Liver (tissue), 9 donors: ENCODE results near the gene GOLGA5. TPM values are rescaled to one million over a fixed set of nuclear protein-coding genes. Genes with fewer than 3 reads are reported as not detected.

Experiments used
- DNase-seq: peaks from one replicate; pipeline ENCODE4 v3.0.0-alpha.2; 2017; ENCODE audit warnings: low spot score
- H3K27ac ChIP-seq, 2 donors: one replicate each; pipeline ENCODE4 v1.7.0; 2013; ENCODE audit warnings: inconsistent platforms in 2 of 2, low read length in 2 of 2, control low read depth in 1 of 2, low read depth in 1 of 2, mild to moderate bottlenecking in 1 of 2
- H3K27me3 ChIP-seq, 4 donors: one replicate each; pipeline versions ENCODE4 v1.6.1 to v1.7.0; 2013; ENCODE audit warnings: low read length in 3 of 4, inconsistent platforms in 1 of 4, mild to moderate bottlenecking in 1 of 4, moderate library complexity in 1 of 4; ENCODE audit not compliant: control insufficient read depth in 4 of 4, insufficient read depth in 4 of 4
- H3K36me3 ChIP-seq, 4 donors: one replicate each; pipeline versions ENCODE4 v1.6.1 to v1.7.0; 2013; ENCODE audit warnings: low read length in 3 of 4, mild to moderate bottlenecking in 3 of 4, low read depth in 1 of 4, moderate library complexity in 1 of 4; ENCODE audit not compliant: control insufficient read depth in 4 of 4, insufficient read depth in 3 of 4
- H3K4me1 ChIP-seq, 4 donors: one replicate each; pipeline versions ENCODE4 v1.6.1 to v1.7.0; 2013; ENCODE audit warnings: low read length in 3 of 4, mild to moderate bottlenecking in 3 of 4, moderate library complexity in 1 of 4; ENCODE audit not compliant: control insufficient read depth in 4 of 4, insufficient read depth in 4 of 4
- H3K4me3 ChIP-seq, 3 donors: one replicate each; pipeline versions ENCODE4 v1.6.1 to v1.7.0; 2013; ENCODE audit warnings: low read length in 3 of 3, control low read depth in 1 of 3, low read depth in 1 of 3, mild to moderate bottlenecking in 1 of 3
- H3K9ac ChIP-seq, 2 donors: one replicate each; pipeline ENCODE4 v1.7.0; 2013; ENCODE audit warnings: low read length in 2 of 2, mild to moderate bottlenecking in 2 of 2, moderate library complexity in 2 of 2, control low read depth in 1 of 2, low read depth in 1 of 2
- H3K9me3 ChIP-seq, 4 donors: one replicate each; pipeline versions ENCODE4 v1.6.1 to v1.7.0; 2013; ENCODE audit warnings: low read length in 3 of 4; ENCODE audit not compliant: control insufficient read depth in 4 of 4
- EGR1 ChIP-seq, 2 donors: IDR thresholded peaks; 2 replicates each; pipeline ENCODE4 v1.6.1; 2016 to 2018; ENCODE audit warnings: antibody characterized with exemption in 2 of 2, low read depth in 2 of 2
- FOXA1 ChIP-seq: IDR thresholded peaks from 2 replicates; pipeline ENCODE4 v1.6.1; 2016; ENCODE audit warnings: antibody characterized with exemption
- FOXA2 ChIP-seq: IDR thresholded peaks from 2 replicates; pipeline ENCODE4 v1.6.1; 2016; ENCODE audit warnings: antibody characterized with exemption
- GABPA ChIP-seq, 2 donors: IDR thresholded peaks in 1 of 2; conservative IDR thresholded peaks in 1 of 2; 2 replicates each; pipeline ENCODE4 v1.6.1; 2016; ENCODE audit warnings: antibody characterized with exemption in 2 of 2, mild to moderate bottlenecking in 1 of 2, moderate library complexity in 1 of 2
- HNF4A ChIP-seq, 2 donors: conservative IDR thresholded peaks; 2 replicates each; pipeline ENCODE4 v1.6.1; 2016; ENCODE audit warnings: antibody characterized with exemption in 2 of 2, mild to moderate bottlenecking in 2 of 2
- HNF4G ChIP-seq: IDR thresholded peaks from 2 replicates; pipeline ENCODE4 v1.6.1; 2016; ENCODE audit warnings: antibody characterized with exemption
- JUND ChIP-seq, 2 donors: IDR thresholded peaks; 2 replicates each; pipeline ENCODE4 v1.6.1; 2016; ENCODE audit warnings: antibody characterized with exemption in 2 of 2
- NR2F2 ChIP-seq: IDR thresholded peaks from 2 replicates; pipeline ENCODE4 v1.6.1; 2016; ENCODE audit warnings: antibody characterized with exemption
- RAD21 ChIP-seq, 2 donors: IDR thresholded peaks; 2 replicates each; pipeline ENCODE4 v1.6.1; 2016; ENCODE audit warnings: antibody characterized with exemption in 2 of 2, mild to moderate bottlenecking in 2 of 2
- RXRA ChIP-seq, 2 donors: IDR thresholded peaks; 2 replicates each; pipeline ENCODE4 v1.6.1; 2017 to 2018; ENCODE audit warnings: antibody characterized with exemption in 2 of 2, mild to moderate bottlenecking in 1 of 2
- SP1 ChIP-seq: IDR thresholded peaks from 2 replicates; pipeline ENCODE4 v1.6.1; 2018; ENCODE audit warnings: antibody characterized with exemption, mild to moderate bottlenecking
- TAF1 ChIP-seq: conservative IDR thresholded peaks from 2 replicates; pipeline ENCODE4 v1.6.1; 2016; ENCODE audit warnings: antibody characterized with exemption, mild to moderate bottlenecking
- YY1 ChIP-seq: IDR thresholded peaks from 2 replicates; pipeline ENCODE4 v1.6.1; 2016; ENCODE audit warnings: antibody characterized with exemption, mild to moderate bottlenecking
- WGBS: extraction: QIAGEN DNeasy Blood & Tissue Kit; methylation state at CpG from one replicate; pipeline ENCODE4 v1.1.7; 2013; 5-methylcytosine and 5-hydroxymethylcytosine counted together
- polyA plus RNA-seq, 2 donors: library from polyadenylated mRNA; stranded (reverse) in 1 of 2; unstranded in 1 of 2; fragments of 200-250 nt in 1 of 2; fragments of >200 nt in 1 of 2; fragmentation: Nextera tagmentation in 1 of 2; extraction: Ambion mirVana in 1 of 2; gene quantifications; one replicate each; pipeline versions ENCODE4 v1.2.1 to v1.2.3, GENCODE V29; 2013 to 2015
- total RNA-seq, 2 donors: library from RNA; depleted of rRNA; stranded (reverse); fragments of >200 nt; gene quantifications; one replicate each; pipeline ENCODE4 v1.2.3, GENCODE V29; 2014
- TF ChIP-seq, protein P1 (sequence below): IDR thresholded peaks from 2 replicates; pipeline ENCODE4 v1.6.1; 2016; ENCODE audit warnings: antibody characterized with exemption
- TF ChIP-seq, protein P2 (sequence below): IDR thresholded peaks from 2 replicates; pipeline ENCODE4 v1.6.1; 2016; ENCODE audit warnings: antibody characterized with exemption, mild to moderate bottlenecking
- TF ChIP-seq, protein P3 (sequence below): IDR thresholded peaks from 2 replicates; pipeline ENCODE4 v1.6.1; 2016; ENCODE audit warnings: antibody characterized with exemption
- TF ChIP-seq, protein P4 (sequence below): fragments of 150-350 bp; IDR thresholded peaks from 2 replicates; pipeline ENCODE4 v1.5.1; 2017; ENCODE audit warnings: improper control_type of control experiment, low read depth, low read length; ENCODE audit not compliant: missing input control
- TF ChIP-seq, protein P5 (sequence below): IDR thresholded peaks from 2 replicates; pipeline ENCODE4 v1.6.1; 2016; ENCODE audit warnings: antibody characterized with exemption
- donor health status: healthy.
- donor health status: healthy.
- donor health status: healthy.
- donor health status: healthy.
- donor health status: healthy.

Gene GOLGA5
- total and polyA plus RNA-seq, 4 donors = 19.2 to 39.9 (median 28.2) TPM

DNA sequence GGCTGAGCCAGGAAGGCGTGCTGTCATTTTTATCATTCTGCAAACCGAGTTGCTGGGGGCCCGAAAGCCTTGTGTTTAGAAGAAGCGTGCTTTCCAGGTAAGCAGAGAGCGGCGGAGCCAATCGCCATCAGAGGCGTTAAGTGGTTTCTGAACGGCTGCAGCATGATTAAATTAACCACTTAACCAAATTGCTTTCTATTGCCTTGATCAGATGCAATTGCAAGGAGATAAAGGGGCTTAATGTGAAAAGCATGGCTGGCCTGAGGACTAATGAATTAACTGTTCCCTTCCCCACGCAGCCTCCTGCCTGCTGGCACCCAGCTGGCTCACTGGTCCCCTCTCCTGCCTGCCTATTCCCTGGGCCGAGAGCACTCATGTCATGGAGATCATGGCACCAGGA lies 92.2 kb downstream of the GOLGA5 start:
- H3K27me3 ChIP-seq = no peaks in the 10 kb centered on the region
- TF ChIP-seq JUND (IDR thresholded peaks at IDR 0.05) (no peak), GABPA (IDR thresholded peaks at IDR 0.05 in 1 of 2, conservative IDR thresholded peaks at IDR 0.05 in 1 of 2) (no peak), SP1 (no peak), FOXA1 (no peak), YY1 (no peak)
- TF ChIP-seq, protein P1, sequence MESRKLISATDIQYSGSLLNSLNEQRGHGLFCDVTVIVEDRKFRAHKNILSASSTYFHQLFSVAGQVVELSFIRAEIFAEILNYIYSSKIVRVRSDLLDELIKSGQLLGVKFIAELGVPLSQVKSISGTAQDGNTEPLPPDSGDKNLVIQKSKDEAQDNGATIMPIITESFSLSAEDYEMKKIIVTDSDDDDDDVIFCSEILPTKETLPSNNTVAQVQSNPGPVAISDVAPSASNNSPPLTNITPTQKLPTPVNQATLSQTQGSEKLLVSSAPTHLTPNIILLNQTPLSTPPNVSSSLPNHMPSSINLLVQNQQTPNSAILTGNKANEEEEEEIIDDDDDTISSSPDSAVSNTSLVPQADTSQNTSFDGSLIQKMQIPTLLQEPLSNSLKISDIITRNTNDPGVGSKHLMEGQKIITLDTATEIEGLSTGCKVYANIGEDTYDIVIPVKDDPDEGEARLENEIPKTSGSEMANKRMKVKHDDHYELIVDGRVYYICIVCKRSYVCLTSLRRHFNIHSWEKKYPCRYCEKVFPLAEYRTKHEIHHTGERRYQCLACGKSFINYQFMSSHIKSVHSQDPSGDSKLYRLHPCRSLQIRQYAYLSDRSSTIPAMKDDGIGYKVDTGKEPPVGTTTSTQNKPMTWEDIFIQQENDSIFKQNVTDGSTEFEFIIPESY = no peak
- TF ChIP-seq, protein P2, sequence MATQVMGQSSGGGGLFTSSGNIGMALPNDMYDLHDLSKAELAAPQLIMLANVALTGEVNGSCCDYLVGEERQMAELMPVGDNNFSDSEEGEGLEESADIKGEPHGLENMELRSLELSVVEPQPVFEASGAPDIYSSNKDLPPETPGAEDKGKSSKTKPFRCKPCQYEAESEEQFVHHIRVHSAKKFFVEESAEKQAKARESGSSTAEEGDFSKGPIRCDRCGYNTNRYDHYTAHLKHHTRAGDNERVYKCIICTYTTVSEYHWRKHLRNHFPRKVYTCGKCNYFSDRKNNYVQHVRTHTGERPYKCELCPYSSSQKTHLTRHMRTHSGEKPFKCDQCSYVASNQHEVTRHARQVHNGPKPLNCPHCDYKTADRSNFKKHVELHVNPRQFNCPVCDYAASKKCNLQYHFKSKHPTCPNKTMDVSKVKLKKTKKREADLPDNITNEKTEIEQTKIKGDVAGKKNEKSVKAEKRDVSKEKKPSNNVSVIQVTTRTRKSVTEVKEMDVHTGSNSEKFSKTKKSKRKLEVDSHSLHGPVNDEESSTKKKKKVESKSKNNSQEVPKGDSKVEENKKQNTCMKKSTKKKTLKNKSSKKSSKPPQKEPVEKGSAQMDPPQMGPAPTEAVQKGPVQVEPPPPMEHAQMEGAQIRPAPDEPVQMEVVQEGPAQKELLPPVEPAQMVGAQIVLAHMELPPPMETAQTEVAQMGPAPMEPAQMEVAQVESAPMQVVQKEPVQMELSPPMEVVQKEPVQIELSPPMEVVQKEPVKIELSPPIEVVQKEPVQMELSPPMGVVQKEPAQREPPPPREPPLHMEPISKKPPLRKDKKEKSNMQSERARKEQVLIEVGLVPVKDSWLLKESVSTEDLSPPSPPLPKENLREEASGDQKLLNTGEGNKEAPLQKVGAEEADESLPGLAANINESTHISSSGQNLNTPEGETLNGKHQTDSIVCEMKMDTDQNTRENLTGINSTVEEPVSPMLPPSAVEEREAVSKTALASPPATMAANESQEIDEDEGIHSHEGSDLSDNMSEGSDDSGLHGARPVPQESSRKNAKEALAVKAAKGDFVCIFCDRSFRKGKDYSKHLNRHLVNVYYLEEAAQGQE = no peak
- DNase-seq = no peak
- no peak overlapping the region for H3K4me3 ChIP-seq
- no peak overlapping the region for H3K27ac ChIP-seq
- WGBS = 57% methylated on average over 11 of the region's 11 CpGs
- H3K9me3 ChIP-seq = no peaks in the 10 kb centered on the region
- H3K36me3 ChIP-seq = no peaks in the 10 kb centered on the region
- no peak overlapping the region for H3K9ac ChIP-seq
- H3K4me1 ChIP-seq = no peaks in the 10 kb centered on the region

DNA sequence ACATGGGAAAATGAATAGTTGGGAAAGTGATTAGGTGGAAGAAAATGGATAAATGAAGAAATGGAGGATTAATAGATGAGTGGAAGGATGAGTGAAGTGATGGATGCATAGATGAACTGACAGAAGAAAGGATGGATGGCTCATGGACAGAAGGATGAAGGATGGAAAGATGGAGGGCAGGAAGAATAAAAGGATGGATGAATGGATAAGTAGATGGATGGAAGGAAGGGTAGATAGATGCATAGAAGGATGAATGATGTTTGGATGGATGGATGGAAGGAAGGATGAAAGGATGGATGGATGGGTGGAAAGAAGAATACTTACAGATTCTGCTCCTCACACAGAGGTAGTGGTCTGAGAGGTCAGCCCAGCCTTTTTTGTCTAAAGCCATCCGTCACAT lies 93.1 kb downstream of the GOLGA5 start:
- WGBS = 80% methylated on average over 1 of the region's 1 CpG
- TF ChIP-seq, protein P3, sequence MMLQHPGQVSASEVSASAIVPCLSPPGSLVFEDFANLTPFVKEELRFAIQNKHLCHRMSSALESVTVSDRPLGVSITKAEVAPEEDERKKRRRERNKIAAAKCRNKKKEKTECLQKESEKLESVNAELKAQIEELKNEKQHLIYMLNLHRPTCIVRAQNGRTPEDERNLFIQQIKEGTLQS = no peak
- TF ChIP-seq TAF1 (no peak), HNF4G (no peak), SP1 (no peak), FOXA1 (no peak), GABPA (IDR thresholded peaks at IDR 0.05 in 1 of 2, conservative IDR thresholded peaks at IDR 0.05 in 1 of 2) (no peak), EGR1 (IDR thresholded peaks at IDR 0.05; ENCODE audit: low read depth in 2 of 2) (no peak), YY1 (no peak), FOXA2 (no peak), NR2F2 (no peak), JUND (IDR thresholded peaks at IDR 0.05) (no peak), HNF4A (conservative IDR thresholded peaks at IDR 0.05) (no peak), RXRA (IDR thresholded peaks at IDR 0.05) (no peak), RAD21 (IDR thresholded peaks at IDR 0.05) (no peak)
- TF ChIP-seq, protein P2 = no peak
- TF ChIP-seq, protein P4, sequence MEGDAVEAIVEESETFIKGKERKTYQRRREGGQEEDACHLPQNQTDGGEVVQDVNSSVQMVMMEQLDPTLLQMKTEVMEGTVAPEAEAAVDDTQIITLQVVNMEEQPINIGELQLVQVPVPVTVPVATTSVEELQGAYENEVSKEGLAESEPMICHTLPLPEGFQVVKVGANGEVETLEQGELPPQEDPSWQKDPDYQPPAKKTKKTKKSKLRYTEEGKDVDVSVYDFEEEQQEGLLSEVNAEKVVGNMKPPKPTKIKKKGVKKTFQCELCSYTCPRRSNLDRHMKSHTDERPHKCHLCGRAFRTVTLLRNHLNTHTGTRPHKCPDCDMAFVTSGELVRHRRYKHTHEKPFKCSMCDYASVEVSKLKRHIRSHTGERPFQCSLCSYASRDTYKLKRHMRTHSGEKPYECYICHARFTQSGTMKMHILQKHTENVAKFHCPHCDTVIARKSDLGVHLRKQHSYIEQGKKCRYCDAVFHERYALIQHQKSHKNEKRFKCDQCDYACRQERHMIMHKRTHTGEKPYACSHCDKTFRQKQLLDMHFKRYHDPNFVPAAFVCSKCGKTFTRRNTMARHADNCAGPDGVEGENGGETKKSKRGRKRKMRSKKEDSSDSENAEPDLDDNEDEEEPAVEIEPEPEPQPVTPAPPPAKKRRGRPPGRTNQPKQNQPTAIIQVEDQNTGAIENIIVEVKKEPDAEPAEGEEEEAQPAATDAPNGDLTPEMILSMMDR = no peak
- TF ChIP-seq, protein P1 = no peak
- TF ChIP-seq, protein P5, sequence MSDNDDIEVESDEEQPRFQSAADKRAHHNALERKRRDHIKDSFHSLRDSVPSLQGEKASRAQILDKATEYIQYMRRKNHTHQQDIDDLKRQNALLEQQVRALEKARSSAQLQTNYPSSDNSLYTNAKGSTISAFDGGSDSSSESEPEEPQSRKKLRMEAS = no peak
- H3K27me3 ChIP-seq = no peaks in the 10 kb centered on the region
- peaks cover 0 to 3% (median 0%) of the 10 kb centered on the region in 4 donors for H3K9me3 ChIP-seq
- H3K4me3 ChIP-seq = no peak overlapping the region
- DNase-seq = no peak
- H3K27ac ChIP-seq = no peak overlapping the region
- H3K9ac ChIP-seq = no peak overlapping the region
- H3K4me1 ChIP-seq = no peaks in the 10 kb centered on the region
- H3K36me3 ChIP-seq = no peaks in the 10 kb centered on the region
